Testis (tissue), 2 donors: ENCODE data around the gene TLK2.

Experiments
- CTCF ChIP-seq, 3 experiments: fragments of 450-650 bp in 2 of 3; fragments of 200-600 bp in 1 of 3; sonication (generic) in 1 of 3; IDR thresholded peaks; one replicate each; pipeline ENCODE4 v1.5.1; 2016 to 2019; ENCODE audit warnings: antibody characterized with exemption in 3 of 3, mild to moderate bottlenecking in 2 of 3, moderate library complexity in 1 of 3
- POLR2A ChIP-seq: fragments of 450-650 bp; IDR thresholded peaks from one replicate; pipeline ENCODE4 v1.6.1; 2017; ENCODE audit warnings: antibody characterized with exemption, mild to moderate bottlenecking, moderate library complexity

- TF ChIP-seq CTCF (IDR thresholded peaks at IDR 0.05) (no peak), POLR2A (no peak)
Measured at GRCh38 chr17:62597920-62598319, 119.3 kb downstream of the TLK2 start.
